Hippocampal formation (tissue), 2 donors: Measurements from ENCODE around the gene TLK1.
A peak's percentile ranks its signal among the peaks of the same experiment; 100 is the strongest.
"Not testable (repeated sequence)": the region's sequence is repeated elsewhere in the genome, so short reads cannot be mapped to it uniquely, and the experiment has no call there.

Source experiments
- DNase-seq, 2 donors: peaks; one replicate each; lab custom pipeline; 2025; lab: John Stamatoyannopoulos, UW

The TLK1 gene

GRCh38 chr2:171169333-171169732, 8.6 kb upstream of the TLK1 start:
- DNase-seq = no peak

- DNase-seq = no peak
Observed at GRCh38 chr2:171167352-171167997, 6.8 kb upstream of the TLK1 start.

- no peak for DNase-seq
Observed at GRCh38 chr2:171166328-171166983, 5.8 kb upstream of the TLK1 start.

DNA sequence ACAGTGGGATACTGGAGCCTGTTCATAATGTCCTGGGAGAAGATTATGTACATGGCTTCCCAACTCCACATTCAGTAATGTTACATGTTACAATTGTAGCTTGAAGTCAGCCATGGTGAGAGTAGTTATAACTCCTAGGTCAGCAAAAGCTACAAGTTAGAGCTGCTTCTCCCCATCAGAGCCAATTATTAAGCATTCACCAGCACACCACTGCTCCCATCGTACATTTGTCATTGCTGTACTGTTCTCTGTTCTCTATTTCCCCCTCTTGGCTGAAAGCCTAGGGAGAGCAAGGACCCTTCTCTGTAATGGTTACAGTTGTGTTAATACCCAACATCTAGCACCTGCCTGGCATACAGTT, 5.3 kb upstream of the TLK1 start:
- DNase-seq = no peak

DNA sequence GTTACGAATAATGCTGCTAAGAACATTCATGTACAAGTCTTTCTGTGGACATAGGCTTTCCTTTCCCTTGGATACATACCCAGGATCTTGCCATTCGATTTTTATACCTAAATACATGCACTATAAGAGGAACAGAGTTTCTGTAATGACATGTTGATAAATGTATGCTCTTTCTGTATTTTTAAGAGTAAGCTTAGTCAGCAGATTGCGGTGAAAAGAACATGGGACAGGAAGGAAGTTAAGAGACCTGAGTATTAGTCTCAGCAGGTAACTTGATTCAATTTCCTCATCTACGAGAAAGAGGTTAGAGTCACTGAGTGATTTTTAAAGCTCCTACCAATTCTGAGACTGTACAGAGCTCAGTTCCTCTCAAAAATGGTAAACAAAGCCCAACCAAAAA, 2.6 kb upstream of the TLK1 start:
- DNase-seq = no peak

DNA sequence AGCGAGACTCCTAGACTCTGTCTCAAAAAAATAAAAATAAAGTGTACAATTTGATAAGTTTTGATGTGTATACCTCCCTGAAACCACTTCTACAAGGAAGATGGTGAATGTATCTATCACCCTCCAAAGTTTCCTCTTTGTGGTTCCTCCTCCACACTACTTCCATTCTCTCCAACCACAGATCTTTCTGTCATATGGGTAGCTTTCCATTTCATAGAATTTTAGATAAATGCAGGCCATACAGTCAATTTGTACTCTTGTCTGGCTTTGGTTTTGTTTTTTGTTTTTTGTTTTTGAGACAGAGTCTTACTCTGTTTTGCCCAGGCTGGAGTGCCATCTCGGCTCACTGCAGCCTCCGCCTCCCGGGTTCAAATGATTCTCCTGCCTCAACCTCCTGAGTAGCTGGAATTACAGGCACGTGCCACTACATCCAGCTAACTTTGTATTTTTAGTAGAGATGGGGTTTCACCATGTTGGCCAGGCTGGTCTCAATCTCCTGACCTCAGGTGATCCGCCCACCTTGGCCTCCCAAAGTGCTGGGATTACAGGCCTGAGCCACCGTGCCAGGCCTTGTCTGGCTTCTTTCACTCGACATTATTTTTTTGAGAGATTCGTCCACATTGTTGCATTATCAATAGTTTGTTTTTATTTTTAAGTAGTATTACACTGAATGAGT, 2.0 kb upstream of the TLK1 start:
- not testable (repeated sequence) for DNase-seq

- peak; percentile 54 to 68 for DNase-seq
Observed at GRCh38 chr2:171160956-171161740, 455 bp upstream of the TLK1 start.

GRCh38 chr2:171159372-171160118, 1.1 kb downstream of the TLK1 start:
- DNase-seq = peak; percentile 55

DNA sequence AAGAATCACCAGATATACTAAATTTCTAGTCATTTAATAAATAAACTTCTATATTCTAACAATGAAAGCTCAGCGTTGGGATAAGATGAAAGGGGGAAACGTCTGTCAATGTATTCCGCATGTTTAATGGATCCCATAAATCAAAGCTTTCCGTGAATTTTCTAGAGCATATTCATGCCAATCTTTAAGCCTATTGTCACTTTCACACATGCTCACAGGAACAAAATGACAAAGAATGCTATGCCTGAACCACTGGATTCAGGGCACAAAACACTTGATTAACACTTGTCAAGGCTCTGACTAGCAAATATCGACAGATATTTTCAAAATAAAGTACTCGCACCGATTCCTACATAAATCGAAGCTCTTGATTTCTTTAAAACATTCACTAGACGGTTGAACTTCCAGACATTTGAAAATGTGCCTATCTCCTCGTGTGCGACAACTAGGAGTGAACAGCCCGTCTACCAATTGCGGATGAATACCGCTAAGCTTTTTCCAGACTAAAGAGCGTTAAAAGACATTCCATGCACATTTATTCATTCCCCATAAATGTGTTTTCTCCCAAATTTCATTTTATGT, 1.8 kb downstream of the TLK1 start:
- no peak for DNase-seq

DNA sequence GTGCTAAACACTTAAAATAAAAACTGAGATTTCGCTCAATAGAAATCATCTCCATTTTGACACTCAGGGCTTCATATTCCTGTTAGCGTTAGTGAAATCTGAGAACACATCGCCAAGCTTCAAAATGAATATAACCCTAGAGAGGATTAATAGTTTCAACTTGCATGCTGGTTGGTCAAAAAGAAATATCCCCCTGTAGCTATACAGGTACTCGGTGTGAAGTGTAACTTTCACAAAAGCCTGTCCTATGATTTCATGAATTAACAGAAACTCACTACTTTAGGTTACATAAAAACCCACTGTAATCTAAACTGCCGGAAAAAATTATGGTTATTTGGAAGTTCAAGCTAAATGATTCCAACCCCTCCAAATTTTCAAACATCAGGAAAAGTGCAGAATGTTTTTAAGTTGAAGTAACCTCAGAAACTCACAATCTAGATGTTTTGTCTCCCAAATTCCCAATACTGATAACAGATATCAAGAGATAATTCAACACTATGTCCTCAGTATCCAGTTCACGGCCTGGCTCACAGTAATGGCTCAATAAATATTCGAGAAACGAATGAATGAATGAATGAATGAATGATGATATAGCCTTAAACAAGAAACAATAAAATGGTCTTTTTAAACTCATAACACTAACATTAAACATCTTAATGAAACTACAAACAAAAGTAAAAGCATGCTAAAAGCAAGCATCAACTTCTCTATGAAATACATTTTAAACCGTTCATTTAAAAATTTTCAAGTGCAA, 2.5 kb downstream of the TLK1 start:
- DNase-seq = no peak

- DNase-seq = no peak
Observed at GRCh38 chr2:171157109-171157500, 3.6 kb downstream of the TLK1 start.

- DNase-seq = no peak
Observed at GRCh38 chr2:171154348-171154747, 6.3 kb downstream of the TLK1 start.

- DNase-seq = no peak
Observed at GRCh38 chr2:171150694-171151285, 9.9 kb downstream of the TLK1 start.

DNA sequence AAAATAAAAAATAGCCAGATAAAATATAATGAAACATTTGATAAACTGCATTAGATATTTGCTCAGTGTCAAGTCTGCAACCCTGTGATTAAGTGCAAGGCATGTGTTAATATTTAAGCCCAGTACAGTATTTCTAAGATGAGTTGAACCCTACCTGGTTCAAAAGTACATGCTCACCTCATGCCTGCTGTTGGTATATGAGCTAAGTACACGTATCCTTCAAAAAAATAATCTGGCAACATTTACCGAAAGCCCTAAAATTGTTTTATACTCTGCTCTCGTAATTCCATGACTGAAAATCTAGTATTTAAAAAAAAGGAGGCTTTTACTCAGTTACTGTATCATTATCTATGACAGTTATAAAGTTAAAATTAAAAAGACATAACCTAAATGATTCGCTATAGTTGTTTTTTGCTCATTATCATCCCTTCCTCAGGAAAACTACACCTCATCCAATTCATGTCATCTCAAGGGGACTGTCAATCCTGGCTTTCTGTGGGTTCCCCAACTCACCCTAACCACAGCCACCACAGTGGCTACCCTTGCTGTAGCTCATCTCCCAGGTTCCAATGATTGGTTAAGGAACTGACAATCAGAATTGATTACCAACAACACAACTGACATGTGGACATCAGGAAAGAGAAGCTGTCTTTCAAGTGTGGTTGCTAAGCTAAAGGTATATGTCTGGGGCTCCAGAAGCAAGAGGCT, 10.6 kb downstream of the TLK1 start:
- no peak for DNase-seq

GRCh38 chr2:171149171-171149938, 11.3 kb downstream of the TLK1 start:
- no peak for DNase-seq

DNA sequence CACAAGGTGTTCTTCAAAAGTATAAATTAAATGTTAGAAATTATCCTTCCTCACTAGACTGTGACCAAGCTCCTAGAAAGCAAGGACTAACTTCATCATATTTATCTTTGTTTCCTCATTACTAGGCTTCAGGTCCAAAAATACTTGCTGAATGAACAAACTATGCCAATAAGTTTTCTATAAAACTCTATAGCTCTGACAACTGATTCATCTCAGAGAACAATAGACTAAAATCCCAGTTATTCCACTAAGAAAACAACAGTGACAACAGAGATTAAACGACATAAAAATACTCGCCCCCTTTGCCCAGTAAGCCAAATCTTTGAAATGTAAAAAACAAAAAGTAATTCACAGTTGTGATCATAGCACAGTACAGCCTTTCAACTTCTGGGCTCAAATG, 13.6 kb downstream of the TLK1 start:
- DNase-seq = no peak

- no peak for DNase-seq
Observed at GRCh38 chr2:171146633-171147032, 14.1 kb downstream of the TLK1 start.

- DNase-seq = no peak
Observed at GRCh38 chr2:171146071-171146470, 14.6 kb downstream of the TLK1 start.

- DNase-seq = no peak
Observed at GRCh38 chr2:171143670-171144062, 17.0 kb downstream of the TLK1 start.
